Measurements from ENCODE around the gene NOXO1. TPM values are rescaled to one million over a fixed set of nuclear protein-coding genes. Genes with fewer than 3 reads are reported as not detected.
A peak's percentile ranks its signal among the peaks of the same experiment; 100 is the strongest.

NOXO1 gene
- total RNA-seq, 2 donors from 2014 or later: 0.30 TPM; not detected in 1

DNA sequence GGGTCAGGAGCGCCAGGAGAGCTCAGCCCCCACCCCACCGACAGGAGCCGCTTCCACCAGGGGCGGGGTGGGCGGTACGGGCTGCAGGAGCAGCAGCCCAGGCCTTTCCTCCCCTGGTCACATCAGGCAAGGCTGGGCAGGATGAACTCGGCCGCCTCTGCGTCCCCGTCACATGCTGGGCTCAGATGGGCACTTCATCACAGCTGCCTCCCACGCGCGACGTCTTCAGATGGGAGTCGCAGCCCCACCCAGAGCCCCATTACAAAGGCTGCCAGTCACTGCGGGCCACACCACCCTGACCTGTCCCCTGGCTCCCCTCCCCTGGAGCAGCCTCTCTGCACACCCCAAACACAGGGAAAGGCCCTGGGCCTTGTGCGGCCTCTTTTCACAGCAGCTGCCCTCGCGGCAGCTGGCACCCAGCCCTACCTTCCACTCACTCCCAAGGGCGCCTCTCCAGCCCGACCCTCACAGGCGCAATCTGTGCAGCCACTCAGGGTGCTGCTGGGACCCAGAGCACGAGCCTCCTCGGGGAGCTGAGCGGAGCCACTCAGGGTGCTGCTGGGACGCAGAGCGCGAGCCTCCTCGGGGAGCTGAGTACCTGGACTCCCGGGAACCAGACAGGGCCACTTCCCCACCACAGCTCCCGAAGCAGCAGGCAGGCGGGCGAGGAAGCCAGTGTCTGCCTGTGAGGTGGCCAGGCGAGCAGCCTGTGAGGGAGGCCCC is 23.7 kb upstream of the NOXO1 start:
- Histone ChIP-seq H3K4me3 (no peak overlapping the region), H3K9me3 (no peaks in the 10 kb centered on the region), H3K4me1 (peaks cover 0 to 59% of the 10 kb centered on the region in 2 donors), H3K27ac (no peak overlapping the region), H3K27me3 (no peaks in the 10 kb centered on the region), H3K36me3 (peaks cover 32% of the 10 kb centered on the region)
- TF ChIP-seq, protein P1, sequence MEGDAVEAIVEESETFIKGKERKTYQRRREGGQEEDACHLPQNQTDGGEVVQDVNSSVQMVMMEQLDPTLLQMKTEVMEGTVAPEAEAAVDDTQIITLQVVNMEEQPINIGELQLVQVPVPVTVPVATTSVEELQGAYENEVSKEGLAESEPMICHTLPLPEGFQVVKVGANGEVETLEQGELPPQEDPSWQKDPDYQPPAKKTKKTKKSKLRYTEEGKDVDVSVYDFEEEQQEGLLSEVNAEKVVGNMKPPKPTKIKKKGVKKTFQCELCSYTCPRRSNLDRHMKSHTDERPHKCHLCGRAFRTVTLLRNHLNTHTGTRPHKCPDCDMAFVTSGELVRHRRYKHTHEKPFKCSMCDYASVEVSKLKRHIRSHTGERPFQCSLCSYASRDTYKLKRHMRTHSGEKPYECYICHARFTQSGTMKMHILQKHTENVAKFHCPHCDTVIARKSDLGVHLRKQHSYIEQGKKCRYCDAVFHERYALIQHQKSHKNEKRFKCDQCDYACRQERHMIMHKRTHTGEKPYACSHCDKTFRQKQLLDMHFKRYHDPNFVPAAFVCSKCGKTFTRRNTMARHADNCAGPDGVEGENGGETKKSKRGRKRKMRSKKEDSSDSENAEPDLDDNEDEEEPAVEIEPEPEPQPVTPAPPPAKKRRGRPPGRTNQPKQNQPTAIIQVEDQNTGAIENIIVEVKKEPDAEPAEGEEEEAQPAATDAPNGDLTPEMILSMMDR (IDR thresholded peaks at IDR 0.05): no peak
- DNase-seq (ENCODE audit: low spot score): no peak

DNA sequence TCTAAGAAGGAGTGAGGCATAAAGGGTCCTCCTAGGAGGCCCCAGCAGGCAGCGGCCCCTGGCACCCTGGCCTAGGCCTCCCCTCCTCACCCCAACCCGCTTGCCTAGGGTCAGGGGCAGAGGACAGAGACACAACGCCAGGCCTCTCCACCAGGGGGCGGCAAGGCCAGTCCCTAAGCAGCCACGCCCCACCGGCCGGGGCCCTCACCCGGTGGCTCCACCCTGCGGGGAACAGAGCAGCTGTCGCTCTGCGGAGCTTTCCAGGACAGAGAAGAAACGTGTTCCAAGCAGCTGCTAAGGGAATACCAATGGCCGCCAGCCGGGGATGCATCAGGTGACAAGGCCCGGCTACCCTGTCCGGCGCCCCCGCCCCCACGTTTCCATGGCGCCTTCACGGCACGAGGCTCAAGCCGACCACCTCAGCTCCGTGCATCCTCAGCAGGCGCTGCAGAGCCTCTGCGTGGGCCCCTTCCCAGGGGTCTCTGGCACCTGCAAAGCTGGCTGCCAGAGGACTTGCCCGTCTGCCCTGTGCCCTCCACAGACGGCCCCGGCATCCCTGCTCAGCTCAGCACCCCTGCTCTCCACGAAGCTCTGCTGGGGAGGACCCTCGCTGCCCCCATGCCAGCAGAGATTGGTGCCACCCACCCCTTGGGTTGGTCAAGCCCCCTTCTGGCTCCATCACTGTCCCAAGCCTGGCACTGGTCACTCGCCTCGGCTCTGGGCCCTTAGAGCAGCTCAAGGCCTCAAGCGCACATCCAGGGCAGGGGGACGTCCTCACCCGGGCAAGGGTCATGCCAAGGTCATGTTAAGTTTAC is 22.8 kb upstream of the NOXO1 start:
- Histone ChIP-seq H3K9me3 (no peaks in the 10 kb centered on the region), H3K27ac (peak overlapping the region in 1 of 2 donors; percentile 26), H3K4me1 (peaks cover 0 to 57% of the 10 kb centered on the region in 2 donors), H3K4me3 (peak overlapping the region in 1 of 2 donors; percentile 14), H3K27me3 (no peaks in the 10 kb centered on the region), H3K36me3 (peaks cover 41% of the 10 kb centered on the region)
- TF ChIP-seq, protein P1 (IDR thresholded peaks at IDR 0.05): peak; percentile 74 to 98
- DNase-seq (ENCODE audit: low spot score): peak; percentile 87

DNA sequence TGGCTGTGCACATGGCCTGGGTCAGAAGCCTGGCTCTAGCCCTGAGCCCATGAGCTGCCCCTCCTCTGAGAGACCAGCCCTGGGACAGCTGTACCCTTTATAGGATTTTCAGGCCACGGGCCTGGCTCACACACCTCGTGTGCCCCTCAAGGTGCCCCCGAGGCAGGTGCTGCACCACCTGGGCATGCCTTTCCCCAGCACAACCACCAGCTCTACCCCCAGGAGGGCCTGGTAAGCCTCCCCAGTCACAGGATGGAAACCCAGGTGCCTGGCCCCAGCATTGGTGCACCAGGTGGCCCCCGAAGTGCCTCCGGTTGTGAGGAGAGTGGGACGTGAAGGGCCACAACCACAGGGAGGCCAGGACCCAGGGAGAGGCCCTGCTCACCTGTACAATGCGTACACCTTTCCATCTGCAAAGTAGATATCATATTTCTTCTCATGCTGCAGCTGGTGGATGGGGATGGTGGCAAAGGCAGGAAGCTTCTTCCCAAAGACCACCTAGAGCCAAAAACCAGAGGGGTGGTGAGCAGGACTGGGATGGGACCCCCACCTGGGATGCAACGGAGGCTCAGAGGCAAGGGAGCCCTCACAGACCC is 22.1 kb upstream of the NOXO1 start:
- TF ChIP-seq, protein P1 (IDR thresholded peaks at IDR 0.05): no peak
- Histone ChIP-seq H3K9me3 (no peaks in the 10 kb centered on the region), H3K4me3 (no peak overlapping the region), H3K4me1 (peaks cover 0 to 50% of the 10 kb centered on the region in 2 donors), H3K27me3 (no peaks in the 10 kb centered on the region), H3K36me3 (peaks cover 48% of the 10 kb centered on the region), H3K27ac (peak overlapping the region in 1 of 2 donors; percentile 26)
- no peak for DNase-seq (ENCODE audit: low spot score)

DNA sequence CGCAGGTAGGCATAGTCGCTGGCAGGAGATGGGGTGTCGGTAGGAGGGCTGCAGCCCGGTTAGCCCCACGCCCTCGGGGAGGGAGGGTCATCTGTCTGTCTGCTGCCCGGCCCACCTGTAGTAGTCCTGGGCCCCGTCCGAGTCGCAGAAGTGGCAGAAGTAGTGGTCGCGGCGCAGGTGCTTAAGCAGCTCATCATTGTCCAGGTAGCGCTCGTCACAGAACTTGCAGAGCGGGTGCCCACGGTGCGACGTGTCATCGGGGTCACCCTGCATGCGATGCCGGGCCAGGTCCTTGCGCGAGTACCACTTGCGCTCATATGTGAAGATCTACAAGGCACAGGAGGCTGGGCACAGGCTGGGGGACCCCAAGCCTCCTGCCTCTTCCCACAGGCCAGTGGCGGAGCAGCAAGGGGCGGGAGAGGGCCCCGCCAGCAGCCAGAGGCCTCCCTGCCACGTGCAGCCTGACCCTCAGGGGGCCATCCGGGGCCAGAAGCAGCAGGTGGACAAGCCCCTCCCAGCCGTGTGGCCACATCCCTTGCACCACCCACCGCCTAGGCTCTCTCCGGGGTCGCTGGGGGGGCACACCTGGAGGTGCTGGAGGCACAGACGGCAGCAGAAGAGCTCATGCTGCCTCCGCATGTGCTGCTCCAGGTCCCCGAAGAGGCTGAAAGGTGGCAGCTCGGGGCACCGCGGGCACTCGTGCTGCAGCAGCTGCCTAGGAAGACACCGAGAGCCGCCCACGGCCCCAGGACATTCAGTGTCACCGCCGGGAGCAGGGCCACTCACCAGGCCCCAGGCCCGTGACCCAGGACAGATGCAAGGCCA is 21.3 kb upstream of the NOXO1 start:
- peaks cover 0 to 43% of the 10 kb centered on the region in 2 donors for H3K4me1 ChIP-seq
- H3K4me3 ChIP-seq: no peak overlapping the region
- no peaks in the 10 kb centered on the region for H3K27me3 ChIP-seq
- H3K27ac ChIP-seq: no peak overlapping the region
- H3K36me3 ChIP-seq: peaks cover 54% of the 10 kb centered on the region
- TF ChIP-seq, protein P1 (IDR thresholded peaks at IDR 0.05): no peak
- DNase-seq (ENCODE audit: low spot score): no peak
- H3K9me3 ChIP-seq: no peaks in the 10 kb centered on the region
